Islet of Langerhans (tissue), 1 donor: ENCODE results near the gene FASN.

Experiments used
- FAIRE-seq: peaks from one replicate; lab custom pipeline; 2011; peaks lifted over from hg19 to GRCh38; lab: Jason Lieb, UNC

FASN gene

DNA sequence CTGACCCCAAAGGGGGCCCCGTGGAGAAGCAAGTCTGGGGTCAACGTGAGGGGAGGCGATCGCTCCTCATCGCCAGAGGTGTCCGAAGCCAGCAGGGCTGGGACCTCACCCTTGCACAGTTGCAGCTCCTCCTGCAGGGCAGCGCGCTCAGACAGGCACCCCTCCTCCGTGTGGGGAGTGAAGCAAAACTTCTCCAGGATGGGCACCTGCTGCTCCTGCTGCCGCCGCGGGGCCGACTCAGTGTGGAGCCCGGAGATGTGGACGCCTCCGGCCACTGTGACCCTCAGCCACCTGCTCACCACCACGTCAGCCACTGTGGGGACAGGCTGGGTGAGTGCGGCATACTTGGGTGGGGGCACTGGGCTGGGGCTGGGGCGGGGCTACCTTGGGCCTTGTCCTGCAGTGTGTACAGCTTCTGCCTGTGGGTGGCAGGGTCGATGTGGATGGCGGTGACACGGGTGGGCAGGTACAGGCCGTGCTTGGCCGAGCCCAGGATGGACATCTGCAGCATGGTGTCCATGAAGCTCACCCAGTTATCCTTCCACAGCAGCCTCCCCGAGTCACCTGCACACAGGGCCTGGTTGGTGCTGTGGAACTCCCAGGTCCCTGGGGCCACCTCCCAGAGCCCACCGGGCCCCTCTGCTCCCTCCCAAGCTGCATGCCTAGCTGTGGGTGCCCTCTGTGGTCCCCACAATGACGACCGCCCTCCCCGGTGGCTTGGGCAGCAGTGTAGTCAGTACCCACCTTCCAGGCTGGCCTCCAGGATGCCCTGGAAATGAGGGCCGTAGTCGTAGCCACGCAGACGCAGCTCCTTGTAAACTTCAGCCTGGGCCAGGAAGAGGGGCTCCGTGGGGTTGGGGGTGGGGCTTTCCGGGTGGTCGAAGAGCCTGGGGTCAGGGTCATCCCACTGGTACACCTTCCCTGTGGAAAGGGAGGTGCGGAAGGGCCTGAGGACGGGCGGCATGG lies 10.8 kb downstream of the FASN start:
- no peak for FAIRE-seq

DNA sequence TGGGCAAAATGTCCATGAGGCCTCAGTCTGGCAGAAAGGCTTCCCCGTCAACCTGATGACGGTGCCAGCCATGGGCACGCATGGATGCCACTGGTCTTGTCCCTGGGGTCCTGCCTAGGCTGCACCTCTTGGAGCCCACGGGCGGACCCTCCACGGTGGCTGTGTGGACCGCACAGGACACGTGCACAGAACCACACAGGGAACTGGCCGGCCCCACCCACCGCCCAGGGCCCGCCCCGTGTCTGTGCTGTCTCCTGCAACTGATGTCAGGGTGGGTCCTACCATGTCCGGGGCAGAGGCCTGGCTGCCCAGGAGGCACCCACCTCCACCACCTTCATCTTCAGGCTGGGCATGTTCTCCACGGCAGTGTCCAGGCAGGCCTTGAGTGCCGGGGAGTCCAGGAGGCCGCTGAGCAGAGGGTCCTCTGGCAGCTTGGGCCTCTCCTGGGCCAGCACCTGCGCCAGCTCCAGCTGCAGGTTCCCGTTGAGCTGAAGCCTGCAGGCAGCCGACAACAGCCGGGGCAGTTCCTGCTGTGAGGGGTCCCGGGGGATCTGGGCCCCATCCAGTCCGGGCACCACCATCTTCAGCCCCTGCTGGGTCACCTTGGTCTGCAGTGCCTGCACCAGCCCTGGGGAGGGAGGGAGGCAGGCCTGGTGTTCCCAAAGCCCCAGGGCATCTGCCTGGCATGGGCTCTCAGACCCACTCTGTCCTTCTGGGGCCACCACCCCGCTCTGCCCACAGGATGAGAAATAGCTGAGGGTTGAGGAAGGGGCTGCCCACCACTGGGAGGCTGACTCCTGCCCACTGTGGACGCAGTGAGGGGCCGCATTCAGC lies 11.9 kb downstream of the FASN start:
- FAIRE-seq = no peak

DNA sequence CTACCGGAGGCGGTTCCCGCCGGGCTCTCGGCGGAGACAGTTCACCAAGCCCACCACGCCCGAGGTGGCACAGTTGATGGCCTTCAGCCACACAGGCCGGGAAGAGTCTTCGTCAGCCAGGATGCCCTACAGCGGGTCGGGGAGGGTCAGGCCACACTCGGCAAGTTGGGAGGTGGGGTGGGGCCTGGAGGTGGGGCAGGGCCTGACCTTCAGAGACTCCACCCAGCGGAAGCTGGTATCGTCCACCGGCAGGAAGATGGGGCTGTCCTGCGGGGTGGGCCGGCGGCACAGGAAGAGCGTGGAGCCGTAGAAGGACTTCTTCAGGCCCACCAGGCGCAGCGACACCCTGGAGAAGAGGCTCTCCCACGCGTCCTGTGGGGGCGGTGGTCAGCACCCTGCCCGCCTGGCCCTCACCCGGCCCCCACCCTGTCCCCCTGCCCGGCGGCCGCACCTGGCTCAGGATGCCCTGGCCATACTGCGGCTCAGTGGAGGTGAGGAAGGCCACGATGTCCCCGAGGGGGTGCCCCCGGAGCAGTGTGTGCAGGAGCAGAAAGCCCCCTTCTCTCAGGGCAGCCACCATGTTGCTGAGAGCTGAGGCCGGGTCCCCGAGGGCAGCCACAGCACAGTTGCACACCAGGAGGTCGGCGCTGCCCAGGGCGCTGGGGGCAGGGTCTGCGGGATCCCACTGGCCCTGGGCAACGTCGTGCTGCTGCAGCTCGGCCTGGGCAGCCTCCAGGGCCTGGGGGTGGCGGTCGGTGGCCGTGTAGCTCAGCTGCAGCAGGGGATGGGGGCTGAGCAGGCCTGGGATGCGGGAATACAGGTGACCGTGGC lies 12.8 kb downstream of the FASN start:
- no peak for FAIRE-seq

DNA sequence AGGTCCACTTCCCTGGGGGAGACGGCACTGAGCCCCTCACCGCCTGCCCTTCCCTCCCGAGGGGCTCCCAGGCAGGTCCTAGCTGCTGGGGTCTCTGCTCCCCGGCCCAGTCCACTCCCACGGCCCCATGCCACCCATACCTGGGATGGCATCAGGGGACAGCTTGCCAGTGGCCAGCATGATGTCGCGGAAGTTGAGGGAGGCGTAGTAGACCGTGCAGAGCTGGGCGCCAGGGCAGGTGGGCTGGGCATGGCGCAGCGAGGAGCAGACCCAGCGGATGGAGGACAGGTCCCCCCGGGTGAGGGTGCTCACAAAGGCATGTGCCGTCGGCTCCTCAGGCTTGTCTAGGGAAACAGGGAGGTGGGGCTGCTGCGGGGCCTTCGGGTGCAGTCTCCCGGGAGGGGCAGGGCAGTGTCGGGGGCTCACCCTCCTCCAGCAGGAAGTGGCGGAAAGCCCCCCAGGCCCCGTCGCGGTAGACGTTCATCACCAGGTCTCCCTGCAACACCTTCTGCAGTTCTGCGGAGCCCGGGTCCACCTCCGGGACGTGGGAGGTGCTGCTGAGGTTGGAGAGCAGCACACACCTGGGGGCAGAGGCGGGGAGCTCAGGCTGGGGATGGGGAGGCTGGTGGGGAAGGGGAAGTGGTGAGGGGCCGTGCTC lies 13.5 kb downstream of the FASN start:
- FAIRE-seq = no peak

DNA sequence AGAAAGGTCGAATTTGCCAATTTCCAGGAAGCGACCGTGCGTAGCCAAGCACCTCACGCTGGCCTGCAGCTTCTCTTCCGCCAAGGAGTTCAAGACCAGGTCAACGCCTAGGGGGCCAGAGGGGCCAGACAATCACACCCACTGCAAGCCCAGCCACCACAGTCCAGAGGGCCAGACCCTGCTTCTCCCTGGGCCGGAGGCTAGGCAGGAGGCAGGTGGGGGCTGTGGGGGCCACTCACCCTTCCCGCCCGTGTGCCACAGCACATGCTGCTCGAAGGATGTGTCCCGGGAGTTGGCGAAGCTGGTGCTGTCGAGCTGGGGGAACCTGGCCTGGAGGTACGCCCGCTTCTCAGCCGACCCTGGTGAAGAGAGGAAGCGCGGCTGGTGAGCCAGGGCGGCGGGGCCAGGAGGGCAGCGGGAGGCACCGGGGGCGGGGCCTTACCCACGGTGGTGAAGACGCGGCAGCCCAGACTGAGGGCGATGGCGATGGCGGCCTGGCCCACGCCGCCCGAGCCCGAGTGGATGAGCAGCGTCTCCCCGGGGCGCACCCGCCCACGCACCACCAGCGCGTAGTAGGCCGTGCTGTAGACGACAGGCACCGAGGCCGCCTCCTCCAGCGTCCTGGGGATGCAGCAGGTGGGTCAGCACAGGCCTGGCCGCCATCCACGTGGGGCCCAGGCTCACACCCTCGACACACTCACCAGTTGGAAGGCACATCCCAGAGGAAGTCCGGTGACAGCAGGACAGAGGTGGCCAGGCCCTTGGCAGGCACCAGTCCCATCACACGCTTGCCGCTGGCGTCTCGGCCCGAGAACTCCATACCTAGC lies 14.3 kb downstream of the FASN start:
- FAIRE-seq = no peak

DNA sequence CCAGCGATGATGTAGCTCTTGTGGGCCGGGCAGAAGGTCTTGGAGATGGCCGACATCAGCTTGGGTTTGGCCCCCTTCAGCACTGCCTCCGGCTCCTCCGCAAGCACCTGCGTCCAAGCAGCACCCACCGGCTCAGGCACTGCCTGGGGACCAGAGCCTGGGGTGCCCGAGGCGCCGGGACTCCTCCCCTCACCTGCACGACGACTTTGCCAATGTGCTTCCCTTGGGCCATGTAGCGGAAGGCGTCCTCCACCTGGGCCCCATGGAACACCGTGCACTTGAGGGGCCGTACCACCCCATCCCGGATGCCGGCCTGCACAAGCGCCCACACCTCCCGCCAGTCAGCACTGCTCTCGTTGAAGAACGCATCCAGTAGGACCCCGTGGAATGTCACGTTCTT lies 15.0 kb downstream of the FASN start:
- FAIRE-seq = no peak

DNA sequence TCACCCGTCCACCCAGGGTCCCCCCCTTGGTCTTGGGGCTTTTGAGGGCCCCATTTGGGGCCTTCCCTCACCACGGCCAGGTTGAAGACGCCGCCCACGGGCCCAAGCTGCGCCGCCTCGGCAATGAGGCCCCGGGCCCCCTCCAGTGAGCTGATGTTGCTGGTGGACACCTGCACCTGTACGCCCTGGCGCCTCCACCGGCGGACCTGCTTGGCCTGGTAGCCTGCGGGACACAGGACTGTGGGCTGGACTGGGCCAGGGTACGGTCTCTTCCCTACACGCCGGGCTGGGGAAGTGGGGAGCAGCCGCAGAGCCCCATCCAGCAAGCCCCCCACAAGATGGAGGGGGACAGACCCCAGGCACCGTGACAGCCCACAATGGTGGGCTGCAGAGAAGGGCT lies 15.6 kb downstream of the FASN start:
- FAIRE-seq = no peak

DNA sequence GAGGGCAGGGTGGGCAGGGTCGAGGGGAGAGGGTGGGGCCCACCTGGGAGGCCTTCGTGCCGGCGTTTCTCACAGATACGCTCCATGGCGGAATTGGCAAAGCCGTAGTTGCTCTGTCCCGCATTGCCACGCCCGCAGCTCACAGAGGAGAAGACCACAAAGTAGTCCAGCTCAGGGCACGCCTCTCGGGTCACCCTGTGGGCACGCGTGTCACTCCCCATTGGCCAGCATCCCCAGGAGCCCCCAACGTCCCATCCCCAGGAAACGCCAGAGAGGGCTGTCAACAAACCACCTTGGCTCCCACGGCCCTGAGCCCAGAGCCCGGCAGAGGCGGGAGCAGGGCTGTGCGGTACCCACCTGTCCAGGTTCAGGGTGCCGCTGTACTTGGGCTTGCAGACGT lies 16.1 kb downstream of the FASN start:
- no peak for FAIRE-seq

DNA sequence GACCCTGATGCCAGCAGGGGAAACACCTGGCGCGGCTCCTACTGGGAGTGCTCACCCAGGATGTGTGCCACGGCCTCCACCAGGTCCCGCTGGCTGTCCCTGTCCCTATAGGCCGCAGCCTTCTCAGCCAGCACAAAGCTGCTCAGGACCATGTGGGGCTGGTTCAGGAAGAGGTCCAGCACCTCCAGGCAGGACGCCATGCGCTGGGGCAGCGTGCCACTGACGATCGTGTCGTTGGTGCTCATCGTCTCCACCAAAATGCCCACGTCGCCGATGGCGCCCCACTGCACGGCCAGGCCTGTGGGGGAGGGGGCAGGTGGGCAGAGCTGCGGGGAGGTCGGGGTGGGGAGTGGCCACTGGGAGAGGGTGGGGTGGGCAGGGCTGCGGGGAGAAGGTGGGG lies 16.5 kb downstream of the FASN start:
- no peak for FAIRE-seq

DNA sequence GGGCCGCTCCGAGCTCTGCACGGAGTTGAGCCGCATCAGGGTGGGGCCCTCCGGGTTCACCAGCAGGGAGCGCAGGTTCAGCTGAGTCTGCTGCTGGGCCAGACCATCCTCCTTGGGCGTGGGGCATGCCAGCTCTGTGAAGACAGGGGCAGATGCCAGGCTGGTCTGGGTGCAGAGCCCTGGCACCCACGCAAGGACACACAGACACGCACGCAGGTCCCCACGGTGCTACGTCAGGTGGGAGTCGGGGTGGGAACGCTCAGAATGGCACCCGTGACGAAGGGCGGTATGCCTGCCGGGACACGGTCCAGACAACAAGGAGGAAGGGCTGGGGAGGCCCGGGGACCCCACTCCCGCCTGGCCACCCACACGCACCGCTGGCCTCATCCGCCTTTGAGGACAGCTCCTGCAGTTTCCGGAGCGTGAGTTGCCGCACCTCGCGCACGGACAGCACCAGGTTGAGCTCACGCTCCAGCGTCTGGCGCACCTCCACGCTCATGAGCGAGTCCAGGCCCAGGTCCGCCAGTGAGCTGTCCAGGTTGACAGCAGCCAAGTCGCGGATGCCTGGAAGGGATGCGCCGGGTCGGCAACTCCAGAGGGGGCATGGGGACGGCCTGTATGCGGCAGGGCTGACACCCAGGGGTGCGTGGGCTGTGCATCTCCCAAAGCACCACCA lies 17.1 kb downstream of the FASN start:
- no peak for FAIRE-seq

DNA sequence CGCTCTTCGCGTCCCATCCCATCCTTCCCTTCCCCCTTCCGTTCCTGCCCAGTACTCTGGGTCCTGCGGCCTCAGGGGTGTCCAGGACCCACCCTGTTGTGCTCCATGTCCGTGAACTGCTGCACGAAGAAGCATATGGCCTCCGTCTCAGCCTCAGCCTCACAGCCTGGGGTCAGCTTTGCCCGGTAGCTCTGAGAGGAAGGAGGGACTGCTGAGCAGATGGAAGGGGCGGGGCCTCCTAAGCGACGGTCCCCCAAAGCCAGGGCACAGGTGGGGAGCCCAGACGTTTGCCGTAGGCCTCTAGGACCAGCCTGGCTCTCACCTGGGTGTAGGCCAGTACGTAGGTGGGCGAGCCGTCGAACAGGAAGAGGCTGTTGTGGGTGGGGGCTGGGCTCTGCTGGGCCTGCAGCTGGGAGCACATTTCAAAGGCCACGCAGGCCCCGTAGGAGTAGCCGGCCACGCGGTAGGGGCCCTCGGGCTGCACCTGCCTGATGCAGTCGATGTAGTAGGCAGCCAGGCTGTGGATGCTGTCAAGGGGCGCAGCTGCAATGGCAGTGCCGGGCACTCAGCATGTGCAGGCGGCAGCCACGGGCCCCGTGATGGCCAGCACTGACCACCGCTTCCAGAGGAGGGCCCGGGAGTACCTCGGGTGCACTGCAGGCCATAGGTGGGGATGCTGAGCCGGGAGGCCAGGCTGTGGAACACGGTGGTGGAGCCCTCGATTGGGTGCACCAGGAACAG lies 17.8 kb downstream of the FASN start:
- no peak for FAIRE-seq

DNA sequence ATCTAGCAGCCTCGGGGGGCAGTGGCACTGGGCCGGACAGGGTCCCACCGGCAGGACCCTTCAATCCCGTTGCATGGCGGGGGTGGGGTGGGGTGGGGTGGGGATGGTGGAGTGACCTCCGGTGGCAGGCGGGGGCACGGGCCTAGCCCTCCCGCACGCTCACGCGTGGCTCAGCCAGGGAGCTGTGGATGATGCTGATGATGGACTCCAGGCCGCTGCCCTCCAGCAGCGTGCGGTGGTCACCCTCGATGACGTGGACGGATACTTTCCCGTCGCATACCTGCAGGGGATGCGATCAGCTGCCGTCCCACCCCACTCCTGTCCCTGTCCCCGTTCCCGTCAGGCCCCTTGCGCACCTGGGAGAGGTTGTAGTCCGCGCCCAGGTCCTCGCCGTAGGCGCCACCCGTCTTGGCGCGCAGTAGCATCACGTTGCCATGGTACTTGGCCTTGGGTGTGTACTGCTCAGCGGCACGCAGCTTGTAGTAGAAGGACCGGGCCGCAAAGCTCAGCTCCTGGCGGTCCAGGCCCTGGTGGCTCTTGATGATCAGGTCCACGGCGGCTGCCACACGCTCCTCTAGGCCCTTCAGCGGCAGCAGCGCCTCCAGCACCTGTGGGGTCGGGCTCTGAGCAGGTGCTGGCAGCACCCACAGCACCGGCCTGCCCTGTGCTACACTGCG lies 18.9 kb downstream of the FASN start:
- no peak for FAIRE-seq

DNA sequence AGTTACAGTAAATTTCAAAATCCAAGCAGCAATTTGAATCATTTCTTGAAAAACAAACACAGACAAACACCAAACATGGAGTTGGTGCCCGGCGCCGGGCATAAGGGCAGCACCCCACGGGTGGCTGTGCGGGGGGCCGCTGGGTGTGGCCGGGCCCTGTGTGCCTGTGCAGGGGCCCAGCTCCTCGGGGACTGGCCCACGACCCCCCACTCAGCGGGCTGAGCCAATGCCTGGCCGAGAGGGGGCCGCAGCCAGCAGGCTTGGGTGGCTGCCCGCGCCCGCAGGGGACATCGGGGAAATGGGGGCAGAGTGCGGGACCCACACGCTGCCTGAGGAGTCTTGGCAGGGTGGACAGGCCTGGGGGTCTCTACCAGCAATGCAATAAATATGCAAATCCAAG lies 19.6 kb downstream of the FASN start:
- FAIRE-seq = no peak

DNA sequence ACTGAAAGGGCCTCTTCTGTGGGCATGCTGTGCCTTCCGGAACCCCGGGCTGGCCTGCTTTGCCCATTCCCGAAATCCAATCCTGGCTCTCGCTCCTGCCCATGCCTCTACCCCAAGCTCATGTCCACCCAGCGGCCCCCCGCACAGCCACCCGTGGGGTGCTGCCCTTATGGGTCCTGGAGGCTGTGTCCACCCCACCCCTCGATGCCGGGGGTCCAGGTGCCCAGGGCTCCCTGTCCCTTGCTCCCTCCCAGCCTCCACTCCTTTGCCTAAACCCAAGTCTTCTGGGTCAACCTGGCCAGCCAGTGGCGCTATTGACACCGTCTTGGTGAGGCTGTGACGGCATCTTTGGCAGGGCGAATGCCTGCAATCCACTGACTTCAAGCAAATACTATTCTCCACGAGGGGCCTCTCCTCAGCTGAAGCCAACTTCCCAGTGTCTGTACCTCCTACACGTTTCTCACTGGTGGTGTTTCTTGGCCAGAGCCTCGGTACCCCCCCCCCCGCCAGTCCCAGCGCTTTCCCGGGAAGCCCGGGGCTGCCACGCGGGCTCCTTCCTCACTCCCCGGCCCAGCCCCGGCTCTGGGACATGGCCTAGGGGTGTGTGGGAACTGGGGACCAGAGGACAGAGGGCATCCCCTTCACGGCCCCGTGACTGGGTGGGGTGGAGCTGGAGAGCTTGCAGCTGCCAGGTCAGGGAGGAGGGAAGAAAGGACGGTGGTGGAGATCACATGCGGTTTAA lies 20.2 kb downstream of the FASN start:
- FAIRE-seq = no peak

DNA sequence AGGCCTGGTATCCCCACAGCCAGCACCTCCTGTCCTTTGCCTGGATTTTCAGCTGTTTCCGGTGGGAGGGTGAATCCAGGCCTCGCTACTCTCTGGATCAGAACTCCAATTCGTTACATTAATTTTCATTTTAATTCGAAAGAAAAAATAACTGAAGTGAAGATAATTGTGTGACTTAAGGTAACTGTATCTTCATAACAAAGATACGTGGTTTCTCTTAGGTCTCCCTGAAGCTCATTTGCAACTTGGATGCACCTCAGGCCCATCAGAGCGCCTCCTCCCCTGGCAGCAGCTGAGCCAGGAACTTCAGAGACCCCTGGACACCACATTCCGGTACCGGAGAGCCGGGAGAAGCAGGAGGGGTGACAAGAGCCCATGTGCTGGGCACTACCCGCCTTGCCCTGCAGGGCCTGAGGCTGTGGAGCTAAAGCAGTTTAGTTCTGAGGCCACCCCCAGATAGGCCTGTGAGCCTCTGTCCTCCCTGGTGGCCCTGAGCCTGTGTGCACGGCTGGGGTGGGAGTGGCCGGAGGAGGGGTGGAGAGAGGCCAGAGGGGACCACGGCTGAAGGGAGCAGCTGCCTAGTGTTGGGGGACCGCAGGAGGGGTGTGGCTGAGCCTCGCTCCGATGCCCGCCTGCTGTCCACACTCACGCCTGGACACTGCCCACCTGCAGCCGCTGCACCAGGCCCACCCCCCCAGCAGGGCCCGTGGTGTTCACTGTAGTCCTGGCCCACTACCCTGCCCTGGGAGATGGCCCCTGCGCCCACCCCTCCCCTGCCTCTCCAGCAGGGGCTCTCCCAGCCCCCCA lies 21.0 kb downstream of the FASN start:
- FAIRE-seq = no peak

DNA sequence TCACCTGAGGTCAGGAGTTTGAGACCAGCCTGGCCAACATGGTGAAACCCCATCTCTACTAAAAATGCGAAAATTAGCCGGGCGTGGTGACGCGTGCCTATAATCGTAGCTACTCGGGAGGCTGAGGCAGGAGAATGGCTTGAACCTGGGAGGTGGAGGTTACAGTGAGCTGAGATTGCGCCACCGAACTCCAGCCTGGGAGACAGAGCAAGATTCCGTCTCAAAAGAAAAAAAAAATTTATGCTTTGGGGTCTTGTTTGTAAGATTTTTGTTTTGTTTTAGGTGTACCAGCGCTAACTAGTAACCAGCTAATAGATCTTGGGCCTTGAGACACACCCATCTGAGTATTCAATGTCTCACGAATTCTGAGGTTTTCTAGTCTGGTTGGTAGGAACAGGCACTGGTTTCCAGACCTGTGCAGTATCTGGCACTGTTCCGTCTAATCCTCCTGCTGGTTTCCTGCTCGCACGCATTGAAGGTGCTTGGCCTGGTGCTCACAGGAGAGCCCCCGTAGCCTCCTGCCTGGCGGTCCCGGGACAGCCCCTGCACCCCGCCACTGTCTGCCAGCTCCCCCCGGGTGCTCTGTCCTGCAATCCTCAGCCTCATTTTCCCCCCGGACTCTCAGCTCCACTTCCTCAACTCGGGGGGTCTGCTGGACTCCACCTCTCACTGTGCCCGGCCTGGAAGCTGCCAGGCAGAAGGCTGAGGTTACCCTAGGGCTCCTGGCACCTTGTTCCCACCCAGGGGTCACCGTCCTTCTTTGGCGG lies 21.8 kb downstream of the FASN start:
- FAIRE-seq = no peak

DNA sequence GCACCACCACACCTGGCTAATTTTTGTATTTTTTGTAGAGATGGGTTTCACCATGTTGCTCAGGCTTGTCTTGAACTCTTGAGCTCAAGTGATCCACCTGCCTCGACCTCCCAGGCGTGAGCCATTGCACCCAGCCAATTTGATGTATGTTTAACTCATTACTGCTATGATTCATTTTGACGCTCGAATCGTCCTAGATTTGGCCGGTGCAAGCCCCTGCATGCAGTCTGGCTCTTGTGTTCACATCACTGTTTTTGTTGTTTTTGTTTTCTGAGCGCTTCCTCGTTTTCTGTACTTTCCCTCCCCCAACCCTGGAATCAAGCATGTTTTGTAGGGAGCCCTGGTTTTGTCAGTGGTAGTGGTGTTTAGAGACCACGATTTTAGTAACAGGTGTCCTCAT lies 24.6 kb downstream of the FASN start:
- FAIRE-seq = no peak
